Measurements from ENCODE around the gene PDF.
"Not testable (repeated sequence)": the region's sequence is repeated elsewhere in the genome, so short reads cannot be mapped to it uniquely, and the experiment has no call there.

PDF gene

GRCh38 chr16:69316595-69317034 is 13.8 kb downstream of the PDF start:
- DNase-seq (ENCODE audit: low spot score), result no peak

- DNase-seq (ENCODE audit: low spot score), result no peak
Observed at GRCh38 chr16:69315486-69316311, 14.7 kb downstream of the PDF start.

- no peak for DNase-seq (ENCODE audit: low spot score)
Observed at GRCh38 chr16:69314534-69314933, 15.9 kb downstream of the PDF start.

GRCh38 chr16:69313469-69313868 is 16.9 kb downstream of the PDF start:
- DNase-seq (ENCODE audit: low spot score), result no peak

GRCh38 chr16:69311533-69312387 is 18.6 kb downstream of the PDF start:
- DNase-seq (ENCODE audit: low spot score), result peak; percentile 84

GRCh38 chr16:69310653-69311532 is 19.5 kb downstream of the PDF start, which contains the start of gene VPS4A:
Gene VPS4A (plus strand): TSS chr16:69311350. CDS start chr16:69311512, 162 bp downstream.
- DNase-seq (ENCODE audit: low spot score), result peak; percentile 95

- DNase-seq (ENCODE audit: low spot score), result no peak
Observed at GRCh38 chr16:69309316-69309715, 21.1 kb downstream of the PDF start.

- no peak for DNase-seq (ENCODE audit: low spot score)
Observed at GRCh38 chr16:69307856-69308255, 22.5 kb downstream of the PDF start.

GRCh38 chr16:69307091-69307490 is 23.3 kb downstream of the PDF start:
- DNase-seq (ENCODE audit: low spot score), result no peak

GRCh38 chr16:69306031-69306430 is 24.4 kb downstream of the PDF start:
- no peak for DNase-seq (ENCODE audit: low spot score)

- DNase-seq (ENCODE audit: low spot score), result no peak
Observed at GRCh38 chr16:69302301-69302700, 28.1 kb downstream of the PDF start.

- DNase-seq (ENCODE audit: low spot score), result no peak
Observed at GRCh38 chr16:69301861-69302260, 28.5 kb downstream of the PDF start.

- DNase-seq (ENCODE audit: low spot score), result no peak
Observed at GRCh38 chr16:69301187-69301586, 29.2 kb downstream of the PDF start.

GRCh38 chr16:69298261-69298660 is 32.1 kb downstream of the PDF start:
- DNase-seq (ENCODE audit: low spot score), result no peak

GRCh38 chr16:69296771-69297170 is 33.6 kb downstream of the PDF start:
- not testable (repeated sequence) for DNase-seq (ENCODE audit: low spot score)

- DNase-seq (ENCODE audit: low spot score), result no peak
Observed at GRCh38 chr16:69294051-69294450, 36.3 kb downstream of the PDF start.

- no peak for DNase-seq (ENCODE audit: low spot score)
Observed at GRCh38 chr16:69293401-69293800, 37.0 kb downstream of the PDF start.

GRCh38 chr16:69291657-69292056 is 38.7 kb downstream of the PDF start:
- not testable (repeated sequence) for DNase-seq (ENCODE audit: low spot score)

- DNase-seq (ENCODE audit: low spot score), result no peak
Observed at GRCh38 chr16:69286941-69287713, 43.3 kb downstream of the PDF start.

GRCh38 chr16:69285240-69285639 is 45.1 kb downstream of the PDF start:
- no peak for DNase-seq (ENCODE audit: low spot score)

GRCh38 chr16:69283851-69284250 is 46.5 kb downstream of the PDF start:
- DNase-seq (ENCODE audit: low spot score), result peak; percentile 27
